Liver (tissue), 9 donors: ENCODE measurements around the gene CDC40. TPM values are rescaled to one million over a fixed set of nuclear protein-coding genes. Genes with fewer than 3 reads are reported as not detected.

Source experiments
- DNase-seq: peaks from one replicate; pipeline ENCODE4 v3.0.0-alpha.2; 2017; ENCODE audit warnings: low spot score
- H3K27ac ChIP-seq, 2 donors: one replicate each; pipeline ENCODE4 v1.7.0; 2013; ENCODE audit warnings: inconsistent platforms in 2 of 2, low read length in 2 of 2, control low read depth in 1 of 2, low read depth in 1 of 2, mild to moderate bottlenecking in 1 of 2
- H3K27me3 ChIP-seq, 4 donors: one replicate each; pipeline versions ENCODE4 v1.6.1 to v1.7.0; 2013; ENCODE audit warnings: low read length in 3 of 4, inconsistent platforms in 1 of 4, mild to moderate bottlenecking in 1 of 4, moderate library complexity in 1 of 4; ENCODE audit not compliant: control insufficient read depth in 4 of 4, insufficient read depth in 4 of 4
- H3K36me3 ChIP-seq, 4 donors: one replicate each; pipeline versions ENCODE4 v1.6.1 to v1.7.0; 2013; ENCODE audit warnings: low read length in 3 of 4, mild to moderate bottlenecking in 3 of 4, low read depth in 1 of 4, moderate library complexity in 1 of 4; ENCODE audit not compliant: control insufficient read depth in 4 of 4, insufficient read depth in 3 of 4
- H3K4me1 ChIP-seq, 4 donors: one replicate each; pipeline versions ENCODE4 v1.6.1 to v1.7.0; 2013; ENCODE audit warnings: low read length in 3 of 4, mild to moderate bottlenecking in 3 of 4, moderate library complexity in 1 of 4; ENCODE audit not compliant: control insufficient read depth in 4 of 4, insufficient read depth in 4 of 4
- H3K4me3 ChIP-seq, 3 donors: one replicate each; pipeline versions ENCODE4 v1.6.1 to v1.7.0; 2013; ENCODE audit warnings: low read length in 3 of 3, control low read depth in 1 of 3, low read depth in 1 of 3, mild to moderate bottlenecking in 1 of 3
- H3K9ac ChIP-seq, 2 donors: one replicate each; pipeline ENCODE4 v1.7.0; 2013; ENCODE audit warnings: low read length in 2 of 2, mild to moderate bottlenecking in 2 of 2, moderate library complexity in 2 of 2, control low read depth in 1 of 2, low read depth in 1 of 2
- H3K9me3 ChIP-seq, 4 donors: one replicate each; pipeline versions ENCODE4 v1.6.1 to v1.7.0; 2013; ENCODE audit warnings: low read length in 3 of 4; ENCODE audit not compliant: control insufficient read depth in 4 of 4
- ATF3 ChIP-seq: IDR thresholded peaks from 2 replicates; pipeline ENCODE4 v1.6.1; 2016; ENCODE audit warnings: antibody characterized with exemption
- CTCF ChIP-seq: fragments of 150-350 bp; IDR thresholded peaks from 2 replicates; pipeline ENCODE4 v1.5.1; 2017; ENCODE audit warnings: improper control_type of control experiment, low read depth, low read length; ENCODE audit not compliant: missing input control
- EGR1 ChIP-seq, 2 donors: IDR thresholded peaks; 2 replicates each; pipeline ENCODE4 v1.6.1; 2016 to 2018; ENCODE audit warnings: antibody characterized with exemption in 2 of 2, low read depth in 2 of 2
- FOXA1 ChIP-seq: IDR thresholded peaks from 2 replicates; pipeline ENCODE4 v1.6.1; 2016; ENCODE audit warnings: antibody characterized with exemption
- FOXA2 ChIP-seq: IDR thresholded peaks from 2 replicates; pipeline ENCODE4 v1.6.1; 2016; ENCODE audit warnings: antibody characterized with exemption
- HNF4A ChIP-seq, 2 donors: conservative IDR thresholded peaks; 2 replicates each; pipeline ENCODE4 v1.6.1; 2016; ENCODE audit warnings: antibody characterized with exemption in 2 of 2, mild to moderate bottlenecking in 2 of 2
- RXRA ChIP-seq, 2 donors: IDR thresholded peaks; 2 replicates each; pipeline ENCODE4 v1.6.1; 2017 to 2018; ENCODE audit warnings: antibody characterized with exemption in 2 of 2, mild to moderate bottlenecking in 1 of 2
- ZBTB33 ChIP-seq: IDR thresholded peaks from 2 replicates; pipeline ENCODE4 v1.6.1; 2016; ENCODE audit warnings: antibody characterized with exemption
- WGBS: extraction: QIAGEN DNeasy Blood & Tissue Kit; methylation state at CpG from one replicate; pipeline ENCODE4 v1.1.7; 2013; 5-methylcytosine and 5-hydroxymethylcytosine counted together
- polyA plus RNA-seq, 2 donors: library from polyadenylated mRNA; stranded (reverse) in 1 of 2; unstranded in 1 of 2; fragments of 200-250 nt in 1 of 2; fragments of >200 nt in 1 of 2; fragmentation: Nextera tagmentation in 1 of 2; extraction: Ambion mirVana in 1 of 2; gene quantifications; one replicate each; pipeline versions ENCODE4 v1.2.1 to v1.2.3, GENCODE V29; 2013 to 2015
- total RNA-seq, 2 donors: library from RNA; depleted of rRNA; stranded (reverse); fragments of >200 nt; gene quantifications; one replicate each; pipeline ENCODE4 v1.2.3, GENCODE V29; 2014
- TF ChIP-seq, protein P1 (sequence below): IDR thresholded peaks from 2 replicates; pipeline ENCODE4 v1.6.1; 2016; ENCODE audit warnings: antibody characterized with exemption
- donor health status: healthy.
- donor health status: healthy.
- donor health status: healthy.
- donor health status: healthy.
- donor health status: healthy.

Gene CDC40
- total and polyA plus RNA-seq, 4 donors: 6.7 to 19.8 (median 13.3) TPM

- TF ChIP-seq CTCF: no peak
Measured at GRCh38 chr6:110185879-110186278, 5.7 kb downstream of the CDC40 start (continued).

- TF ChIP-seq, protein P1, sequence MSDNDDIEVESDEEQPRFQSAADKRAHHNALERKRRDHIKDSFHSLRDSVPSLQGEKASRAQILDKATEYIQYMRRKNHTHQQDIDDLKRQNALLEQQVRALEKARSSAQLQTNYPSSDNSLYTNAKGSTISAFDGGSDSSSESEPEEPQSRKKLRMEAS: no peak
- no peak for TF ChIP-seq CTCF
- no peak for TF ChIP-seq FOXA1
- TF ChIP-seq RXRA (IDR thresholded peaks at IDR 0.05): no peak
- H3K4me3 ChIP-seq: no peak overlapping the region
- no peak overlapping the region for H3K9ac ChIP-seq
- H3K36me3 ChIP-seq: peaks cover under 1 to 3% (median 2%) of the 10 kb centered on the region in 4 donors
- no peaks in the 10 kb centered on the region for H3K27me3 ChIP-seq
- peaks cover 3 to 33% (median 8%) of the 10 kb centered on the region in 4 donors for H3K4me1 ChIP-seq
- H3K27ac ChIP-seq: no peak overlapping the region
- no peaks in the 10 kb centered on the region for H3K9me3 ChIP-seq
- DNase-seq: no peak
Measured at GRCh38 chr6:110188791-110189190, 8.6 kb downstream of the CDC40 start.

DNA sequence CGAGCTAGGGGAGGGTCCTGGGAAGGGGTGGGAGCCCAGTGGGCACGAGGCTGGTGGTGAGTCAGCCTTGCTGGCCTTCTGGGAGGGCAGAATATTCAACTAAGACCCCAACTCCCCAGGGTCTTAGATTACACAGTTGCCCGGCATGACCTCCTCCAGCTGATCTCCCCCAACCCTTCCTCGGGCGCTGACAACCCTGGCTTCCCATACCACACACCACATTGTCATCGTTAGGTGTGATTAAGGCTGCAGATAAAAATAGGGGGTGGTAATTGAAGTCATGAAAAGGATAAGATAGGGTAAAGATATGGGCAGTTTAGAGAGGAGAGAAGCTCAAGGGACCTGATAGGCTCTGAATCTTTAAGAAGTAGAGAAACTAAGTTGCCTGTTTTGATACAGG lies 10.5 kb downstream of the CDC40 start:
- no peak for TF ChIP-seq RXRA (IDR thresholded peaks at IDR 0.05)
- TF ChIP-seq FOXA2: no peak
- no peak for TF ChIP-seq ATF3
- no peak for TF ChIP-seq ZBTB33
- no peak for TF ChIP-seq EGR1 (IDR thresholded peaks at IDR 0.05; ENCODE audit: low read depth in 2 of 2)
- no peak for TF ChIP-seq HNF4A (conservative IDR thresholded peaks at IDR 0.05)
- TF ChIP-seq CTCF: no peak
- H3K9ac ChIP-seq: no peak overlapping the region
- WGBS: 95% methylated on average over 6 of the region's 6 CpGs
- peaks cover 2 to 8% (median 5%) of the 10 kb centered on the region in 4 donors for H3K36me3 ChIP-seq
- H3K4me3 ChIP-seq: no peak overlapping the region
- H3K9me3 ChIP-seq: no peaks in the 10 kb centered on the region
- H3K27me3 ChIP-seq: no peaks in the 10 kb centered on the region
- no peak overlapping the region for H3K27ac ChIP-seq
- H3K4me1 ChIP-seq: peaks cover 1 to 27% (median 8%) of the 10 kb centered on the region in 4 donors
- DNase-seq: no peak
